Measurements from ENCODE around the gene LSAMP.

- TF ChIP-seq CTCF (IDR thresholded peaks at IDR 0.05) (no peak), POLR2A (IDR thresholded peaks at IDR 0.05) (no peak)
These were observed 429.4 kb downstream of the LSAMP start for GRCh38 chr3:116015931-116016330.

Data from esophagus squamous epithelium (tissue), 4 donors.